ENCODE data around the gene PLBD2.

Gene PLBD2

DNA sequence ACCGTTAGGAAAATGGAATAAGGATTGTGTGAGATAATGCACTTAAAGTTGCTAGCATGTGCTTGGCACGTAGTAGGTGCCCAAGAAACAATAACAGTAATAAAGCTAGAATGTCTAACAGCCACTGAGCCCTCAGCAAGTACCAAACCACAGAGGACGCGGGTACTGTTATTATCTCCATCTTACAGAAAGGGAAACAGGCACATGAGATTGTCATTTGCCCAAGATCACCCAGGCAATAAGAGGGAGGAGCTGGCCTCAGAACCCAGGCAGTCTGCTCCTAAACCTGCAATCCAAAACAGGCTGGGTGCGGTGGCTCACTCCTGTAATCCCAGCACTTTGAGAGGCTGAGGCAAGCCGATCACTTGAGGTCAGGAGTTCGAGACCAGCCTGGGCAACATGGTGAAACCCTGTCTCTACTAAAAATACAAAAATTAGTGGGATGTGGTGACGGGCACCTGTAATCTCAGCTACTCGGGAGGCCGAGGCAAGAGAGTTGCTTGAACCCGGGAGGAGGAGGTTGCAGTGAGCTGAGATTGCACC lies 50.4 kb downstream of the PLBD2 start:
- no peaks in the 10 kb centered on the region for H3K9me3 ChIP-seq (ENCODE audit: insufficient read depth, low read length, severe bottlenecking)
- H3K4me1 ChIP-seq (ENCODE audit: insufficient read depth, low read length), result no peaks in the 10 kb centered on the region
- TF ChIP-seq EZH2 (IDR thresholded peaks at IDR 0.05; ENCODE audit: borderline replicate concordance, low read depth, low read length, severe bottlenecking), result no peak
- TF ChIP-seq, protein P1, sequence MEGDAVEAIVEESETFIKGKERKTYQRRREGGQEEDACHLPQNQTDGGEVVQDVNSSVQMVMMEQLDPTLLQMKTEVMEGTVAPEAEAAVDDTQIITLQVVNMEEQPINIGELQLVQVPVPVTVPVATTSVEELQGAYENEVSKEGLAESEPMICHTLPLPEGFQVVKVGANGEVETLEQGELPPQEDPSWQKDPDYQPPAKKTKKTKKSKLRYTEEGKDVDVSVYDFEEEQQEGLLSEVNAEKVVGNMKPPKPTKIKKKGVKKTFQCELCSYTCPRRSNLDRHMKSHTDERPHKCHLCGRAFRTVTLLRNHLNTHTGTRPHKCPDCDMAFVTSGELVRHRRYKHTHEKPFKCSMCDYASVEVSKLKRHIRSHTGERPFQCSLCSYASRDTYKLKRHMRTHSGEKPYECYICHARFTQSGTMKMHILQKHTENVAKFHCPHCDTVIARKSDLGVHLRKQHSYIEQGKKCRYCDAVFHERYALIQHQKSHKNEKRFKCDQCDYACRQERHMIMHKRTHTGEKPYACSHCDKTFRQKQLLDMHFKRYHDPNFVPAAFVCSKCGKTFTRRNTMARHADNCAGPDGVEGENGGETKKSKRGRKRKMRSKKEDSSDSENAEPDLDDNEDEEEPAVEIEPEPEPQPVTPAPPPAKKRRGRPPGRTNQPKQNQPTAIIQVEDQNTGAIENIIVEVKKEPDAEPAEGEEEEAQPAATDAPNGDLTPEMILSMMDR (IDR thresholded peaks at IDR 0.05; ENCODE audit: borderline replicate concordance, extremely low read depth, low read length, poor library complexity, severe bottlenecking), result no peak
- H3K27me3 ChIP-seq (ENCODE audit: insufficient read depth, low read length, poor library complexity), result no peaks in the 10 kb centered on the region
- no peak overlapping the region for H2AFZ ChIP-seq (ENCODE audit: low read depth, low read length)
- no peak overlapping the region for H3K9ac ChIP-seq (ENCODE audit: low read depth, low read length)
- no peak overlapping the region for H3K4me2 ChIP-seq (ENCODE audit: insufficient read depth, low read length)
- H3K36me3 ChIP-seq (ENCODE audit: insufficient read depth, low read length), result no peaks in the 10 kb centered on the region
- H3K4me3 ChIP-seq (ENCODE audit: low read depth in 1 of 2, low read length in 2 of 2), result no peak overlapping the region
- H3K79me2 ChIP-seq (ENCODE audit: insufficient read depth, low read length), result no peaks in the 10 kb centered on the region
- ATAC-seq (ENCODE audit: insufficient read depth, low read depth), result no peak
- DNase-seq, result no peak
- H3K27ac ChIP-seq (ENCODE audit: low read length), result no peak overlapping the region
- H4K20me1 ChIP-seq (ENCODE audit: insufficient read depth, low read length), result no peaks in the 10 kb centered on the region

DNA sequence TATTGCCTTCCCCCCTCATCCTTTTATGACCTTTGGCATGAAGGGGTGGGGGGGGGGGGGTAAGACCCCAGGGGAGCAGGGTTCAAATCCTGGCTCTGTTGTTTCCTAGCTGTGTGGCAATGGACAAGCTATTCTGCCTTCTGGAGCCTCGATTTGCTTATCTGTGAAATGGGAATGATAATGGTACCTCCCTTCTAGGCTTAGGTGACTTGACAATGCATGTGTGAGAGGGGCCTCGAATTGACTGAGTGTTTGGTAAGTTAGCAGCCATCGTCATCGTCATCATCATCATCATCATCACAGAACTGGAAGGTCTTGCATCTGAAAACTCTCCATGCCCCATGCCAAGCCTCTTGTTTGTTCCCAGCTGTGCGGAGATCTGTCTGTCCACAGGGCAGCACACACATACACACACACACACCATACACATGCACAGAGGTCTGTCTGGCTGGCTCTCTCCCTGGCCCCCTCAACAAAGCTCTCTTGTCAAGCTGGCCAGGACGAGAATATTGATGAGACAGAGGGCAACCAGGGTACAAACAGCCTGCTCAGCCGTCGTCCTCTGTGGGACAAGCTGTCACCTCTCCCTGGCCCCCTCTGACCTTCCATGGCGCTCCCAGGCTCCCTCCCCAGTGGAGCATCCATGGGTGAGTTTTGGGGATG lies 51.2 kb downstream of the PLBD2 start:
- TF ChIP-seq, protein P1 (IDR thresholded peaks at IDR 0.05; ENCODE audit: borderline replicate concordance, extremely low read depth, low read length, poor library complexity, severe bottlenecking), result no peak
- TF ChIP-seq EZH2 (IDR thresholded peaks at IDR 0.05; ENCODE audit: borderline replicate concordance, low read depth, low read length, severe bottlenecking), result no peak
- H3K4me3 ChIP-seq (ENCODE audit: low read depth in 1 of 2, low read length in 2 of 2), result no peak overlapping the region
- no peaks in the 10 kb centered on the region for H3K9me3 ChIP-seq (ENCODE audit: insufficient read depth, low read length, severe bottlenecking)
- no peaks in the 10 kb centered on the region for H4K20me1 ChIP-seq (ENCODE audit: insufficient read depth, low read length)
- no peak for ATAC-seq (ENCODE audit: insufficient read depth, low read depth)
- H3K27ac ChIP-seq (ENCODE audit: low read length), result no peak overlapping the region
- H2AFZ ChIP-seq (ENCODE audit: low read depth, low read length), result no peak overlapping the region
- DNase-seq, result no peak
- H3K79me2 ChIP-seq (ENCODE audit: insufficient read depth, low read length), result no peaks in the 10 kb centered on the region
- H3K27me3 ChIP-seq (ENCODE audit: insufficient read depth, low read length, poor library complexity), result no peaks in the 10 kb centered on the region
- H3K36me3 ChIP-seq (ENCODE audit: insufficient read depth, low read length), result no peaks in the 10 kb centered on the region
- H3K4me1 ChIP-seq (ENCODE audit: insufficient read depth, low read length), result no peaks in the 10 kb centered on the region
- H3K4me2 ChIP-seq (ENCODE audit: insufficient read depth, low read length), result no peak overlapping the region
- no peak overlapping the region for H3K9ac ChIP-seq (ENCODE audit: low read depth, low read length)

DNA sequence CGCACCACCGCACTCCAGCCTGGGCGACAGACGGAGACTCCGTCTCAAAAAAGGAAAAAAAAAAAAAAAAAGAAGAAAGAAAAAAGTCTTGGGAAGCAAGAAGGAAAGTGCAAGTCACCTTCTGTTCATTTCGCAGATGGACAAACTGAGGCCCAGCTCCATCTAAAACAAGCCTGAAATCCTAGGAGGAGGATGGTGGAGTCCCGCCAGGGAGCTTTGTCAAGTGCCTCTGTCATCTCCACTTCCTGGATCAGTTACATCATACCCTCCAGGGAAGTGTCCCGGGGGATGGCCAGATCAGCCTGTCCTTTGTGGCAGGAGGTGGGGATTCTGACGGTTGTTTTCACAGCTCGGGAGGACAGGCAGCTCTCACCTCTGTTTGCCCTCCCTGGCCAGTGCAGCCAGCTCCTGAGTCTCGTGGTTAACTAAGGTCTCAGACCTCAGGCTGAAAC lies 55.1 kb downstream of the PLBD2 start:
- Histone ChIP-seq H3K36me3 (ENCODE audit: insufficient read depth, low read length) (no peaks in the 10 kb centered on the region), H3K27me3 (ENCODE audit: insufficient read depth, low read length, poor library complexity) (no peaks in the 10 kb centered on the region), H2AFZ (ENCODE audit: low read depth, low read length) (no peak overlapping the region), H3K79me2 (ENCODE audit: insufficient read depth, low read length) (no peaks in the 10 kb centered on the region), H4K20me1 (ENCODE audit: insufficient read depth, low read length) (no peaks in the 10 kb centered on the region), H3K4me1 (ENCODE audit: insufficient read depth, low read length) (no peaks in the 10 kb centered on the region), H3K9me3 (ENCODE audit: insufficient read depth, low read length, severe bottlenecking) (no peaks in the 10 kb centered on the region), H3K27ac (ENCODE audit: low read length) (no peak overlapping the region), H3K4me3 (ENCODE audit: low read depth in 1 of 2, low read length in 2 of 2) (no peak overlapping the region), H3K9ac (ENCODE audit: low read depth, low read length) (no peak overlapping the region), H3K4me2 (ENCODE audit: insufficient read depth, low read length) (no peak overlapping the region)
- ATAC-seq (ENCODE audit: insufficient read depth, low read depth) (no peak), DNase-seq (no peak)
- TF ChIP-seq, protein P1 (IDR thresholded peaks at IDR 0.05; ENCODE audit: borderline replicate concordance, extremely low read depth, low read length, poor library complexity, severe bottlenecking), result no peak
- no peak for TF ChIP-seq EZH2 (IDR thresholded peaks at IDR 0.05; ENCODE audit: borderline replicate concordance, low read depth, low read length, severe bottlenecking)
